Amniotic epithelial cell (primary cell): ENCODE data around the gene APBB2.
"Not testable (repeated sequence)": the region's sequence is repeated elsewhere in the genome, so short reads cannot be mapped to it uniquely, and the experiment has no call there.

Source experiments
- DNase-seq: peaks from one replicate; pipeline ENCODE4 v3.0.0-alpha.2; 2010; ENCODE audit warnings: low read depth

The APBB2 gene

DNA sequence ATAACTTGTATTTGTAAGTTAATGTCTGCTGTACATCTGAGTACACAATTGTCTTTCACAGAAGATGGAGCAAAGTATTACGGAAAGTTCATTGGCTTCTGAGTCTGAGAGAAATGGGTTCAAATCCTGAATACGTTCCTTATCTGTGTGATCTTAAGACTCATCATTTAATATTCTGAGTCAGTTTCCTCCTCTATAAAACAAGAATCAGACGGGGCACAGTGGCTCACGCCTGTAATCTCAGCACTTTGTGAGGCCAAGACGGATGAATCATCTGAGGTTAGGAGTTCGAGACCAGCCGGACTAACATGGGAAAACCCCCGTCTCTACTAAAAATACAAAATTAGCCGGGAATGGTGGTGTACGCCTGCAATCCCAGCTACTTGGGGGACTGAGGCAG lies 57.8 kb downstream of the APBB2 start:
- peak; percentile 81 for DNase-seq

DNA sequence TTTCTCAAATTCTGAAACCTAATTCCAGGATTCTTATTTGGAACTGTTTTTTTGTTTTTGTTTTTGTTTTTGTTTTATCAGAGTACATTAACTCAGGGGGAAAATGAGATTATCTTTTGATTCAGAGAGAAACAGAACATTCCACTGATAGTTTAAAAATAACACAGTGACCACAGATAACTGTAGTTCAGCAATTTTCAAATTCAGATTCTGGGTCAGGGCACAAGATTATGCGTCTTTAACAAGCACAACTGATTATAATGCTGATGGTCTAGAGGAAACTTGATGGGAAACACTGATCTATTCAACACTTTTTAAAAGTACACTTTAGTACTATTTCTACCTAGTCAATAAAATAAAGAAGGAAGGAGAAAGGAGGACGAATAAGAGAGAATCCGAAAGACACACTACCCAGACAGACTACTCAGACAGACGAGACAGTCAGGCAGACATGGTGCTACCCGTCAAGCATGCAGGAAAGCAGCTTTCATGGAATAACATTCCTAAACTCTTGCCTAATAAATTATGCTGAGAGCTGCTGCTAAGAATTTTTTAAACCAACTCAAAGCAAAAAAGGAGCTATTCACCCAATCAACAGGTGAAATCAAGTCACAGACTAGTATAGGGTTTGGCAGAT lies 59.0 kb downstream of the APBB2 start:
- DNase-seq: peak; percentile 93

DNA sequence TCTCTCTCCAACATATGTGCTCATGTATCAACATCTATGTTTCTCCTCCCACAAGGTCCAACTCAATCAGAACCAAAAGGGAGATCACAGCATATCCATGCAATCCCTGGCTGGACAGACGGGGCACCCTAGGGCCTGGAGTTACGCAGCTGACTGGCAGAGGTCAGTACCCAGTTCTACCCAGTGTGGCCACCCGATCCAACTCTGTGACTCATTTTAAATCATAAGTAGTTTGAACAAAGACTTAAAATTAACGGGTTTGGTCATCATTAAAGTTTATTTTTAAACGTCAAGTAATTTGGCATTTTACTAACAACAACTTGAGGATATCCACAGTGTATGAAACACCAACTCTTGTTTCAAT lies 59.5 kb downstream of the APBB2 start:
- peak; percentile 64 for DNase-seq

DNA sequence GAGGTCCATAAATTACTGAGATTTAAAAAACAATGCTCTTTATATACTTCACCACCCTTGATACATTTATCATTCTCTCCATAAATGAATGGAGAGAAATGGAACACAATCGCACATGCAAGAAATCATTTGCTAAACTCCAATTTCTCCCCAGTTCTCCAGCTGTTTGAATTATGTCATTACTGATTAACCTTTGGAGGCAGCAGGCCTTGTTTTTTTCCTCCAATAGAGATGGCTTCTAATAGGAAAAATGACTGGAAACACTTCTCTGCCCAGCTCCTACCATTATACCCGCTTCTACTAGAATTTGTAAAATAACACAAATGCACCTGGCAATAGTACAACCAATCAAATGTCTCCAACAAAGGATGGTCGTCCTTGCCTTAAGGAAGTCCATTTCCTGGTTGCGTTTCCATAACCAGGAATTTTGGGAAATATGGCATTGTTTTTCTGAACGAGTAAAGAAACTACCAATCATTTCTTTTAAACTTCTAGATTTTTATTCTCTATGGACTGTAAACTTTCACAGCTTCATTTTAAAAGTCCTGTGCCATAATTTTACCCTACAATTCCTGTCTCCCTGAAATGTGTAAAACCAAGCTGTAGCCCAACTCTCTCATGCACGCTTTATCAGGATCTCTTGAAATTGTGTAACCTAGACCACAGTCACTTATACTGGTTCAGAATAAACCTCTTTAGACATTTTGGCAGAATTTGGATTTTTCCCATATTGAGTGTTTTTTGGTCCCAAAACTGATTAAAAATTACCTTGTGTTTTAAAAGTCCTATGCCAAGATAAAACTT lies 60.1 kb downstream of the APBB2 start:
- peak; percentile 51 for DNase-seq

DNA sequence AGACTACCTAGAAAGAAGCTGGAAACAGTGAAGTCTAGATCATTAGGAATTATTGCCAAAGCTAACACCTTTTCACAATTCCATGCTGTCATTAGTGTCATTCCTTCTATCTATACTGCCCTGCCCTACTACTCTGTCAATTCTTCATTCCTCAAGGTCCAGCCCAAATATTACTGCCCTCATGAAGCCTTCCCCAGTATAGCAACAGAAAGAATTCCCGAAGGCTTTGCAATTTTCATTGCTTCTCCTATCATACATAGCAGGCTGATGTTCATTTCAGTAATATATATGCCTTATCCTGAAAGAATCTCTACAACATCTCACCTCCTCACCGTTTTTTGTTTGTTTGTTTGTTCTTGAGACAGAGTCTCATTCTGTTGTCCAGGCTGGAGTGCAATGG lies 63.9 kb downstream of the APBB2 start:
- no peak for DNase-seq

DNA sequence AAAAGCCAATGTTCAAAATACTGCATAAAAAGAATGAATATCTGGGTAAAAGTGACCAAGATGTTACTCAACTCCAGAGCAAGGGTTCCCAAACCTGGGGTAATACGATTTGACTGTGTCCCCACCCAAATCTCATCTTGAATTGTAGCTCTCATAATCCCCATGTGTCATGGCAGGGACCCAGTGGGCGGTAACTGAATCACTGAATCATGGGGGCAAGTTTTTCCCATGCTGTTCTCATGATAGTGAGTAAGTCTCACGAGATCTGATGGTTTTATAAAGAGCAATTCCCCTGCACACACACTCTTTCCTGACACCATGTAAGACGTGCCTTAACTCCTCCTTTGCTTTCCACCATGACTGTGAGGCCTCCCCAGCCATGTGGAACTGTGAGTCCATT lies 64.8 kb downstream of the APBB2 start:
- not testable (repeated sequence) for DNase-seq

DNA sequence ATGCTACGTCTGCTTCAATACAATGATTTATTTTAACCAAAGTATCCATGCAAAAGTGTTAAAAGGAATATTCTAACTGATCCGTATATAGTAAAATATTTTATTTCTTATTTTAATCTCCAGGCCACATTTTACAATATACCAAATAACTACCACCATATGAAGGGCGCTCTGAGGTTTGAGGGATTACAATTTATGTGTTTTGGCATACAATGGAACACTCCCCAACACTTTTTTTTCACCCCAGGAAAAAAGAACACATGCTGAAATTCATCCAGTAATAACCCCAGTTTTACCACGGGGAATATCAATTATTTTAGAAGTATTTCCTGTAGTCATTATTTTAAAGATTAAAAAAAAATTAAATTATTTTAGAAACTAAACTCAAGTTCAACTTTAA lies 65.4 kb downstream of the APBB2 start:
- DNase-seq: no peak

DNA sequence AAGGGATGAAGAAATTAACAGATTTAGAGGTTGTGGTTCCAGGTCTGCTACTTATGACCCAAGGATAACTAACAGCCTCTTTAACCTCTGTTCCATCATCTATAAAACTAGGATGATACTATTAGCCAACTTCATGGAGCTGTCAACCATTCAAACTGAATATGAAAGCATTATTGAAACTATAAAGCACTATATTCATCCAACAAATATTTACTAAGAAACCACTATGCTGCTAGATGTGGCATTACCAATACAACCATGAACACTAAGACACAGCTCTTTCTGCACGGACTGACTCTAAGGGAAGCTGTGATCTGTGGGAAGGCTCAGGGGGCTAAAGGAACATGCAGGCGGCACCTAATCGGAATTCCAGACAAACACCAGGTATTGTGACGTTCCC lies 66.0 kb downstream of the APBB2 start:
- DNase-seq: no peak

DNA sequence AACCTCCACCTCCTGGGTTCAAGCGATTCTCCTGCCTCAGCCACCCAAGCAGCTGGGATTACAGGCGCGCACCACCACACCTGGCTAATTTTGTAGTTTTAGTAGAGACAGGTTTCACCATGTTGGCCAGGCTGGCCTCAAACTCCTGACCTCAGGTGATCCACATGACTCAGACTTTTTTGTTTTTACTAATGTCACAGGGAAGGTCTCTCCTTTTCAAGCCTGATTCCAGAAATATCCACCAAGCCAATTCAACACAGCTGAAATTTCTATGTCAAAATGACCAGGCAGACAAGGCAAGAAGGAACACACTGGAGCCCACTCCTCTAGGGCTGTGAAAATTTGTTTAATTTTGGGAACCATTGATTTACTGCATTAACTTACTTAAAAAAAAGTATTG lies 66.8 kb downstream of the APBB2 start:
- DNase-seq: not testable (repeated sequence)

DNA sequence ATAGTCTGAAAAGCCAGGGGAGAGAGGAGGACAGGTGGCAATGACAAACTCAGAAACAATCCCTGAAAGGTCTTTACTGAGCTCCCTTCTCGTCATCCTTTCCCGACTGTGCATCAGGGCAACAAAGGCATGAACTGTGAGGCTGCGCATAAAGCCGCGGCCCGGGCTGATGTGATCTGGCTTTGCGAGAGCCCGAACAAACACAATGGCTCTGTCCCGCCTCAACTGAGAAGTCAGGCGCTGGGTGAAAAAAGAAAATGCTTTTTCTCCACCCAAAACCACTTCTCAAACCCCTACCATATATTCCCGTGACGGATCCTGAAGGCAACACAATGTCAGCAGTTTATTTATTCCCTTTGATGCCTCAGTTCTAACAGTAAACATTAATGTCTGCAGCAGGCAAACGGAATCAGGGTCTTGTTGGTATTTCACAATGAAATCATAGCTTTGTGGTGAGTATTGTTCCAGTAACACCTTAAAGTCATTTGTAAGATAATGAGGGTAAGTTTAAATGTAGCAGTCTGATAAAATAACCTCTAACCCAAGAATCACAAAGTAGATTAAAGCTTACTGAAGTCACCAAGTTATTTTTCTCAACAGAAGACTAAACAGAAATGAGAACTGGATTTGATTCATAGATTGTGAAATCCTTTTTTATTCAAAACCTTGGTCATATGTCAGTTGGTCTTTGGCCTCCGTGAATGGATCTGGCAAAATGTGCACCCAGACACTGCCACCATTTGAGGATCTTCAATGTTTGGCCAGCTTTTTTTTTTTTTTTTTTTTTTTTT lies 67.4 kb downstream of the APBB2 start:
- peak; percentile 76 for DNase-seq

DNA sequence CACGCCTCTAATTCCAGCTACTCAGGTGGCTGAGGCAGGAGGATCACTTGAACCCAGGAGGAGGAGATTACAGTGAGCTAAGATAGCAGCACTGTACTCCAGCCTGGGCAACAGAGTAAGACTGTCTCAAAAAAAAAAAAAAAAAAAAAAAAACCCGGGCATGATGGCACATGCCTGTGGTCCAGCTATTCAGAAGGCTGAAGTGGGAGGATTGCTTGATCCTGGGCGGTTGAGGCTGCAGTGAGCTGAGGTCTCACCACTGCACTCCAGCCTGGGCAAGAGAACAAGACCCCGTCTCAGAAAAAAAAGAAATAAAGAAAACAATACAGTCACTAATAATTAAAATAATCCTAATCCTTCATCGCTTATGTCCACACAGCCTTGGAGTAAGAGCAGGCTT lies 68.1 kb downstream of the APBB2 start:
- peak; percentile 49 for DNase-seq

DNA sequence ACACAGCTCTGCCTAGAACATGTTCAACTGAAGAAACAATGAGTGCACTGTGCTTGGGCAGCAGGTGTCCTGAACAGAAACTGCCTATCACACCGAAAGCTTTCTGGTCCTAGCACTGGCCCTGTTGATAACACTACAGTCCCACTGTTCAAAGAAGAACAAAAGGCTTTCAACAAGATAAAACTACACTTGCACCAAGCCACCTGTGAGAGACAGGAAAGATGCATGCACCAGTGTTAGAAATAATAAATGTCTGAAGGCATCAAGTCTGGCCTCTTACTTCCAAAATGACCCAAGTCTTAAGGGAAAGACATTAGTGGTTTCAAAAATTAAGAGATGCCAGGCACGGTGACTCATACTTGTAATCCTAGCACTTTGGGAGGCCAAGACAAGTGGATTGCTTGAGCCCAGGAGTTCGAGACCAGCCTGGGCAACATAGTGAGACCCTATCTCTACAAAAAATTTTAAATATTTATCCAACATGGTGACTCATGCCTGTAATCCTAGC lies 68.7 kb downstream of the APBB2 start:
- peak; percentile 64 for DNase-seq

DNA sequence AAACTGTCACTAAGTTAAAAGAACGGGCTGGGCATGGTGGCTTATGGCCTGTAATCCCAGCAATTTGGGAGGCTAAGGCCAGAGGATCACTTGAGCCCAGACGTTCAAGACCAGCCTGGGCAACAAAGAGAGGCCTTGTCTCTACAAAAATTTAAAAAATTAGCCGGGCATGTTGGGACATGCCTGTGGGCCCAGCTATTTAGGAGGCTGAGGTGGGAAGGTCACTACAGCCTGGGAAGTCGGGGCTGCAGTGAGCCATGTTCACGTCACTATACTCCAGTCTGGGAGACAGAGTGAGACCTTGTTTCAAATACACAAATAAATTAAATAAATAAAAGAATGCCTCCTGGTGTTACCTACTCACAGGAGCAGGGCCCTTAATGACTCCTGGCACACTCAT lies 69.5 kb downstream of the APBB2 start:
- DNase-seq: no peak

DNA sequence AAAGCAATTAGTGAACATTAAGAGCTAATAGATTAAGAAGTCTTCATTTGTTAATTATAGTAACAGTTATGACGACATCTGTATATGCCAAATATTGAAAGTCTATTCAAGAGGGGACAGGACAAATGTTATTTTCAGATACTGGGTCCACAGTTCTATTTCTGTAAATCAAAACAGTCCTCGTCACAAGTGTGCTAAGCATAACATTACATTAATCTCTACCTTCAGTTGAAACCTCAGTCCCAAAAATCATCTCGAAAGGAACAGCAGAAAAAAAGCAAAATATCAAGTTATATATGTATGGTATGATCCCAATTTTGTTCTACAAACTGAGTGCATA lies 70.3 kb downstream of the APBB2 start:
- DNase-seq: no peak

DNA sequence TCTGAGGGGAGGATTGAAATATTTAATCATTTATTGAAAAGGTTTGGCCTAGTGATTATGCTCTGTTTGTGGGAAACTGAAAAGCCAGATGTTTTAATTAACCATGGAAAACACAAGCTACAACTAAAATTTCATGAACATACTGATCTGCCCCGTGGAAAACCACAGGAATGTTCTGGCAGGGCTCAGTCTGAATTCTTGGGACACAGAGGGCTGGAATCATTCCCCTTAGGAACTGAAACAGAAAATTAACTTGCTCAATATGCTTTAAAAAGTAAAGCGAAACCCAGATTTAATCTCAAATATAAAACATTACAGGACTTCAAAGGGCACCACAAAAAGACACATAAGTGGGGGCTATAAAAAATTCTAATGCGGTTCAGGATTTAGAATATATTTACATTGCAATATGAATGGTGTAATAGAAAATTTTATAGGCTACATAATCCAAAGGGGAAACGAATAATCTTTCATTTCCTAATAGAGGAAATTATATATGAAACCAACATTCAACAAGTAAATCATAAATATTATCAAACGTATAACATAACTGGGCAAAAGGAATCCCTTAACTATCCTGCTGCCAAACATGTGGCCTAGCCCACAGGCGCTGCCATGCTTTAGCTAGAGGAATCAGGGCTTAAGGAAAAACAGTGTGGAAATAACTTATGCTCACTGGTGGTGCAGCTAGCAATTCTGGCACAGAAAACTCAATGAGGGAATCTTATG lies 70.9 kb downstream of the APBB2 start:
- peak; percentile 96 for DNase-seq

DNA sequence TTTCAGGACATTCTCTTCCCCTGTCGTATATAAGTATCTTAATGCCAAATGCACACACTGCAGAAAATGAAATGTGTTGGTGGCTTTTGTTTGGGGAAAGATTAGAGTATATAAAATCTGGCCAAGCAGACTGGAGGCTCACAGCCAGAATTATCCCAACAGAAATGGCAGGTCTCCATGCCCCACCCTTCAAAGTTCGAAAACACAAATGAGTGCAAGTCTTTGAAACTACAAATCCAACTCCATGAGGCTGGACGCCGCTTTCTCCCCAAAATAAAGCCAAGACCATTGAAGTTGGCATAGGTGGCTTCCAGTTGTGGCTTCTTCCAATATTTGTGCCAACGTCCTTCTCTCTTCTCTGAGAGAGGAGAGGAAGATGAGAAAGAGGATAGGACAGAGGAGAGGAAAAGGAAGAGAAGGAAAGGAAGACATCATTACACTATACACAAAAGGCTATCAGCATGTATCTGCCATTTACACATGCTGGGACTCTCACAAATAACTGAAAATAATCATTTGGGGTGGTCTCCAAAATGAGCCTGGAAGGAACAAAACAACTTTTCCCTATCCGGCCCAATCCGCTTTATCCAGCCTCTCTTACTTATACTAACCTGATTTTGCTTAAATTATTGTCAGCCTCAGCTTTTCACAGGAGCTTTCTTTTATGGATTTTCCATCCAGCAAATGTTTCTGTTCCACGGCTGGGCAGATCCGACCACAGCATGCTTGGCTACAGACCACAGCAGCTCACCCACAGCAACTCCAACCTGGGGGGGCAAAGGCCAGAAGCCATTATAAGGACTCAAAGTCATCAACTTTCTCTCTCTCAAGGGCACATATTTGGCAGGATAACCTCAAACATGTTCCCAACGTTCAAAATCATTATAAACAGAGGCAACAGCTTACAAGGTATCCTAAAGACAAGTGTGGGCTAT lies 71.7 kb downstream of the APBB2 start:
- DNase-seq: peak; percentile 85

DNA sequence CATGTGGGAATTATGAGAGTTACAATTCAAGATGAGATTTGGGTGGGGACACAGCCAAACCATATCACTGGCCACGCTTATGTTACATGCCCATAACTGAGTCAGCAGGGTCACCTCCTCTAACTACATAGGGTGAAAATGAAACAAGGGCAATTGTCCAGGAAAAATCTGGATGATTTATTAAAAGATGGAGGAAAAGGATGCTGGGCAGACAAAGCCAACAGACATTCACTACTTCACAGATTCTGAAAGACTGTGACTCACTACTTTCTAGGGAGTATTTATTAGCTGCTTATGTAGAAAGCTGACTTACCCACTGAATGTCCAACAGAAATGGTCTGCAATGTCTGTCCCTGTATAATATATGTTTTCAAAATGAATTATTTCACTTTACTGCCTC lies 72.4 kb downstream of the APBB2 start:
- peak; percentile 87 for DNase-seq

DNA sequence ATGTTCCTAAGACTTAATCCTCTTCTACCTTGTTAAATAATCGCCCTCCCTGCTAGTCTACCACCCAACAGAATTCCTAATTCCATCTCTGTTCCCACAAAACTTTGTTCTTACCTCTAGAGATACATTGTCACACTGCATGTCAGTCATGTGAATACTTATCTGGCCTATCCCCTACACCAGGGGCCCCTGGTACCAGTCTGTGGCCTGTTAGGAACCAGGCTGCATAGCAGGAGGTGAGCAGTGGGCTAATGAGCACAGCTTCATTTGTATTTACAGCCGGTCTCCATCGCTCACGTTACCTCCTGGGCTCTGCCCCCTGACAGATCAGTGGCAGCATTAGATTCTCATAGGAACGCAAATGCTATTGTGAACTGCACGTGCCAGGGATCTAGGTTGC lies 73.9 kb downstream of the APBB2 start:
- DNase-seq: no peak

DNA sequence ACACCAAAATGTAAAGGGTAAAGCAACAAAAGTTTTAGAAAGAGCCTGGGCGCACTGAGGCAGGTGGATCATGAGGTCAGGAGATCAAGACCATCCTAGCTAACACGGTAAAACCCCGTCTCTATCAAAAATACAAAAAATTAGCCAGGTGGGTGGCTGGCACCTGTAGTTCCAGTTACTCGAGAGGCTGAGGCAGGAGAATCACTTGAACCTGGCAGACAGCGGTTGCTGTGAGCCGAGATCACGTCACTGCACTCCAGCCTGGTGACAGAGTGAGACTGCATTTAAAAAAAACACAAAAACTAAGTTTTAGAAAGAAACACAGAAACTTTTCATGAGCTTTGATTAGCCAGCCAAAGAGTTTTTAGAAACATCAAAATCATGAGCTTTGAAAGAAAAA lies 76.5 kb downstream of the APBB2 start:
- DNase-seq: no peak

DNA sequence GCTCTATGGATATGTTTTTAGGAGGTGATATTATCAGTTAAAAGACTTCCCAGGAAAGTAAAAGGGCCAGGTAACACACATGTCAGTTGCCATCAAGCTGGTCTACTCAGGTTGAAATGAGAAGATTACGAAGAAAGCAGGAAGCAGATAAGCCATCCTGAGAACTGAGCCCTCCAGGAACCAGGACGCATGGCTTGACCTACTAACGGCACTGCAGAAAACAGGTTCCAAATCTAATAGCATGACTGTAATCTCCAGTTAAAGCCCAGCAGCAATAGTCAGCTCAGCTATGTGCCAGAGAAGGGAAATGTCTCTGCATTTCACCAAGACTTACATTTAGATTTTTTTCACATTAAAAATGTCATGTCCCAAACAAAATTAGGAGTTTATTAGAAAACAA lies 77.9 kb downstream of the APBB2 start:
- DNase-seq: no peak

DNA sequence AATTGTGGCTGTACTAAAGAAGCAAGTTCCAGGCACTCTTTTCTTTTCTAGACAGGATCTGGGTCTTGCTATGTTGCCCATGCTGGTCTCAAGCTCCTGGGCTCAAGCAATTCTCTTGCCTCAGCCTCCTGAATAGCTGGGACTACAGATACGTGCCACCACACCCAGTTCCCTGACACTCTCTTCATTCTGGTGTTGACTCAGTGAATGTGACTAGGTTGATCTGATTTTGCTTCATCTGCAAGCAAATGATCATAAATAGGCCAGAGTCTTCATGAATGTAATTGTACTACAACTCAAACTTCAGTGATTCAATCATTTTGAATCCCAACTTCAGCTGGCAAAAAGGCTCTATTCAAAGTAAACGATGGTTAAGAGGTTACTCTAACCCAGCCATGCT lies 78.5 kb downstream of the APBB2 start:
- no peak for DNase-seq
